Caco-2 (cell line): ENCODE measurements around the gene PLXDC1. TPM values are rescaled to one million over a fixed set of nuclear protein-coding genes. Genes with fewer than 3 reads are reported as not detected.

ENCODE experiments used
- BruUV-seq: library from RNA; stranded (reverse); fragments of 400-500 nt; replicated peaks from 2 replicates; lab custom pipeline; 2021; lab: Mats Ljungman, UMichigan
- CTCF ChIA-PET: fragments of 300-600 bp; sonication (Branson Sonifier 250); formaldehyde crosslinking; loops from one replicate; lab custom pipeline; 2022; ENCODE audit warnings: antibody characterized with exemption; lab: Charles Lee
- POLR2A ChIA-PET: fragments of 300-600 bp; sonication (Branson Sonifier 250); formaldehyde crosslinking; loops from one replicate; lab custom pipeline; 2022; ENCODE audit warnings: antibody characterized with exemption; lab: Charles Lee
- DNase-seq, 2 experiments: peaks; one replicate each; pipeline versions ENCODE4 v3.0.0 to v3.0.0-alpha.2; 2020 to 2022
- H3K27me3 ChIP-seq: replicated peaks from 2 replicates; pipeline ENCODE4 v1.6.0; 2011; ENCODE audit warnings: low read length; ENCODE audit not compliant: control insufficient read depth, insufficient read depth
- H3K36me3 ChIP-seq: 2 replicates; pipeline ENCODE4 v1.5.1; 2011; ENCODE audit warnings: low read length; ENCODE audit not compliant: control insufficient read depth, insufficient read depth
- H3K4me1 ChIP-seq: fragments of 250-450 bp; sonication (Bioruptor Pico); 2 replicates; pipeline ENCODE4 v1.5.1; 2020; ENCODE audit warnings: mild to moderate bottlenecking
- H3K4me3 ChIP-seq: 2 replicates; pipeline ENCODE4 v1.5.1; 2011; ENCODE audit warnings: low read depth, mild to moderate bottlenecking, control low read depth, low read length
- H3K9me3 ChIP-seq: fragments of 250-450 bp; sonication (Bioruptor Pico); 2 replicates; pipeline ENCODE4 v1.5.1; 2020; ENCODE audit warnings: mild to moderate bottlenecking, moderate library complexity
- H3K27ac Mint-ChIP-seq: one replicate; pipeline ENCODE4 v1.8.0; 2022; ENCODE audit warnings: mixed read lengths; ENCODE audit not compliant: unreplicated experiment
- H3K27me3 Mint-ChIP-seq: one replicate; pipeline ENCODE4 v1.8.0; 2022; ENCODE audit warnings: mixed read lengths; ENCODE audit not compliant: insufficient read depth, unreplicated experiment
- H3K36me3 Mint-ChIP-seq: one replicate; pipeline ENCODE4 v1.8.0; 2022; ENCODE audit warnings: mild to moderate bottlenecking, mixed read lengths; ENCODE audit not compliant: insufficient read depth, unreplicated experiment
- H3K4me1 Mint-ChIP-seq: one replicate; pipeline ENCODE4 v1.8.0; 2022; ENCODE audit warnings: low read depth, mixed read lengths; ENCODE audit not compliant: unreplicated experiment
- H3K4me3 Mint-ChIP-seq: one replicate; pipeline ENCODE4 v1.8.0; 2022; ENCODE audit warnings: mild to moderate bottlenecking, moderate library complexity, mixed read lengths; ENCODE audit not compliant: unreplicated experiment
- H3K9me3 Mint-ChIP-seq: one replicate; pipeline ENCODE4 v1.8.0; 2022; ENCODE audit warnings: mixed read lengths; ENCODE audit not compliant: unreplicated experiment
- CTCF ChIP-seq, 2 experiments: fragments of 200-600 bp in 1 of 2; IDR thresholded peaks; 1 replicate in 1 of 2; 2 replicates in 1 of 2; pipeline versions ENCODE4 v1.5.1 to v1.8.0; 2011 to 2022; ENCODE audit warnings: antibody characterized with exemption in 1 of 2, control low read depth in 1 of 2, inconsistent platforms in 1 of 2, low read depth in 1 of 2, low read length in 1 of 2, mild to moderate bottlenecking in 1 of 2, moderate library complexity in 1 of 2; ENCODE audit not compliant: insufficient read depth in 1 of 2, severe bottlenecking in 1 of 2, unreplicated experiment in 1 of 2
- intact Hi-C: fragments of 100-400 bp; cut with micrococcal nuclease; formaldehyde crosslinking; loops from one replicate; pipeline ENCODE4 v1.10.0; 2022; ENCODE audit not compliant: unreplicated experiment
- total RNA-seq: library from RNA; stranded (reverse); gene quantifications from 2 replicates; pipeline ENCODE4 v1.2.3, GENCODE V29; 2022

The PLXDC1 gene
- total RNA-seq, 1 experiment from 2014 or later = 0.14 TPM

DNA sequence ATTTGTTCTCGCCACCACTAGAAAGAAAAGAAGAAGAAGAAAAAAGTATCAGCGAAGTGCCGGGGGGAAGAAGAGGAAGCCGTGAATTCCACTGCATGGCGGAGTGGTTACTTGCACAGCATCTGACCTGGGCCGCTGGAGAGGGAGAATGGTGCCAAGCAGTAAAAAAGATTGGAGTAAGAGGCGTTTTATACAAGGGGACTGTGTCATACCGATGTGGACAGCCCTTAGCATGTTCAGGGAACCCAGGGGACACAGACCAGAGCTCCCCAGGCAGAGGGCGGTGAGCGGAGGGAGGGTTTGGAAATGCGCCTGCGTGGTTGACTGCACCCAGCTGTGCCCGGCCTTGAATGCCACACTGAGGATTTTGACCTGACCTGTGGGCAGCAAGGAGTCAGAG, 52.8 kb downstream of the PLXDC1 start:
- H3K4me3 ChIP-seq = no peak overlapping the region
- H3K27ac Mint-ChIP-seq = no peak overlapping the region
- no peak for TF ChIP-seq CTCF (IDR thresholded peaks at IDR 0.05; ENCODE audit: insufficient read depth in 1 of 2, low read depth in 1 of 2, low read length in 1 of 2, severe bottlenecking in 1 of 2, unreplicated experiment in 1 of 2)
- no peaks in the 10 kb centered on the region for H3K27me3 Mint-ChIP-seq
- no peaks in the 10 kb centered on the region for H3K36me3 ChIP-seq
- no peaks in the 10 kb centered on the region for H3K36me3 Mint-ChIP-seq
- POLR2A ChIA-PET = no interaction called here
- no peaks in the 10 kb centered on the region for H3K4me1 Mint-ChIP-seq
- intact Hi-C loops = no loop called here
- no peaks in the 10 kb centered on the region for H3K9me3 Mint-ChIP-seq
- no TSS peak for BruUV-seq
- H3K4me1 ChIP-seq = peaks cover 5% of the 10 kb centered on the region
- CTCF ChIA-PET = no interaction called here
- no peaks in the 10 kb centered on the region for H3K27me3 ChIP-seq
- no peak overlapping the region for H3K4me3 Mint-ChIP-seq
- DNase-seq = no peak
- no peaks in the 10 kb centered on the region for H3K9me3 ChIP-seq

DNA sequence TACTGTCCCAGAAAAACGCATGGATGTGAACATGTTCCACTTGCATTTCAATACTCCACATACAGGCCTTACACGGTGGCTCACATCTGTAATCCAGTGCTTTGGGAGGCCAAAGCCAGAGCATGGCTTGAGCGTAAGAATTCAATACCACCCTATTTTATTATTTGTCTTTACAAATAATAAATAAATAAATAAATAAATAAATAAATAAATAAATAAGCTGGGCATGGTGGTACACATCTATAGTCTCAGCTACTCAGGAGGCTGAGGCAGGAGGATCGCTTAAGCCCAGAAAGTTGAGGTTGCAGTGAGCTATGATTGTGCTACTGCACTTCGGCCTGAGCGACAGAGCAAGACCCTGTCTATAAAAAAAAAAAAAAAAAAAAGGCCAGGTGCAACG, 53.9 kb downstream of the PLXDC1 start:
- no TSS peak for BruUV-seq
- no peak for DNase-seq
- Histone ChIP-seq H3K9me3 (no peaks in the 10 kb centered on the region), H3K4me1 (no peaks in the 10 kb centered on the region), H3K27me3 (no peaks in the 10 kb centered on the region), H3K4me3 (no peak overlapping the region), H3K36me3 (no peaks in the 10 kb centered on the region)
- Mint-ChIP-seq H3K4me1 (no peaks in the 10 kb centered on the region), H3K27ac (no peak overlapping the region), H3K36me3 (no peaks in the 10 kb centered on the region), H3K9me3 (no peaks in the 10 kb centered on the region), H3K27me3 (no peaks in the 10 kb centered on the region), H3K4me3 (no peak overlapping the region)
- no peak for TF ChIP-seq CTCF (IDR thresholded peaks at IDR 0.05; ENCODE audit: insufficient read depth in 1 of 2, low read depth in 1 of 2, low read length in 1 of 2, severe bottlenecking in 1 of 2, unreplicated experiment in 1 of 2)
- ChIA-PET CTCF (interaction anchor here (0.6 kb wide), 1 partner anchor 145 kb away, joined by 4 read pairs; no protein-coding TSS in a partner anchor), POLR2A (no interaction called here)
- intact Hi-C loops = no loop called here

DNA sequence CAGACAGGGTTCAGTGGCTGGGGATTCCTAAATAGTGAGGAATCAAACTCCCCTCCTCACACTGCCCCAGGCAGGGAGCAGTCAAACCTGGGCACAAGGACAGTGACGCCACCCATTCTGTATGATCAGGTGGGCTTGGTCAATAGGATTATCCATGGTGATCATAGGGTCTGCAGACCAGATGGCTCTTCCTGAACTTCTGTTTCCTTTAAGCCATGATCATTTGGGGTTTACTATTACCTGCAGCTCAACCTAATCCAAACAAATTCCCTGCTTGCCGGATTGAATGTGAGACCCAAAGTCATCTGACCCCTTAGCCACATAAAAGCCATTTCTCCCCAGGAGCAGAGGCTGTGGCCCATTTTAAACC, 54.3 kb downstream of the PLXDC1 start:
- Histone ChIP-seq H3K27me3 (no peaks in the 10 kb centered on the region), H3K4me1 (no peaks in the 10 kb centered on the region), H3K9me3 (no peaks in the 10 kb centered on the region), H3K36me3 (no peaks in the 10 kb centered on the region), H3K4me3 (no peak overlapping the region)
- intact Hi-C loops = no loop called here
- Mint-ChIP-seq H3K27me3 (no peaks in the 10 kb centered on the region), H3K36me3 (no peaks in the 10 kb centered on the region), H3K4me1 (no peaks in the 10 kb centered on the region), H3K27ac (no peak overlapping the region), H3K4me3 (no peak overlapping the region), H3K9me3 (no peaks in the 10 kb centered on the region)
- ChIA-PET CTCF (interaction anchor here (0.6 kb wide), 1 partner anchor 146 kb away, joined by 4 read pairs; no protein-coding TSS in a partner anchor), POLR2A (no interaction called here)
- no peak for TF ChIP-seq CTCF (IDR thresholded peaks at IDR 0.05; ENCODE audit: insufficient read depth in 1 of 2, low read depth in 1 of 2, low read length in 1 of 2, severe bottlenecking in 1 of 2, unreplicated experiment in 1 of 2)
- BruUV-seq = no TSS peak
- no peak for DNase-seq
